Measurements from ENCODE around the gene SOX11.

The SOX11 gene

GRCh38 chr2:5730386-5730785, 38.2 kb downstream of the SOX11 start:
- H3K36me3 ChIP-seq, result no peaks in the 10 kb centered on the region
- H3K4me2 ChIP-seq, result no peak overlapping the region
- no peaks in the 10 kb centered on the region for H4K20me1 ChIP-seq
- H3K27ac ChIP-seq, result no peak overlapping the region
- H3K4me3 ChIP-seq, result no peak overlapping the region
- no peaks in the 10 kb centered on the region for H3K4me1 ChIP-seq
- TF ChIP-seq Cebpa-rat (IDR thresholded peaks at IDR 0.05), result no peak
- no peaks in the 10 kb centered on the region for H3K27me3 ChIP-seq
- no peak overlapping the region for H3K9ac ChIP-seq
- H3K9me3 ChIP-seq, result no peaks in the 10 kb centered on the region

- Histone ChIP-seq H3K9me3 (no peaks in the 10 kb centered on the region), H3K9ac (no peak overlapping the region), H4K20me1 (no peaks in the 10 kb centered on the region), H3K27ac (no peak overlapping the region), H3K4me1 (no peaks in the 10 kb centered on the region), H3K27me3 (no peaks in the 10 kb centered on the region), H3K36me3 (no peaks in the 10 kb centered on the region), H3K4me2 (no peak overlapping the region), H3K4me3 (no peak overlapping the region)
- no peak for TF ChIP-seq Cebpa-rat (IDR thresholded peaks at IDR 0.05)
Observed at GRCh38 chr2:5734859-5735520, 42.8 kb downstream of the SOX11 start.

- Histone ChIP-seq H3K36me3 (no peaks in the 10 kb centered on the region), H3K9me3 (no peaks in the 10 kb centered on the region), H3K27ac (no peak overlapping the region), H3K27me3 (no peaks in the 10 kb centered on the region), H3K4me1 (no peaks in the 10 kb centered on the region), H3K4me3 (no peak overlapping the region), H4K20me1 (no peaks in the 10 kb centered on the region), H3K9ac (no peak overlapping the region), H3K4me2 (no peak overlapping the region)
- TF ChIP-seq Cebpa-rat (IDR thresholded peaks at IDR 0.05), result no peak
Observed at GRCh38 chr2:5735521-5735861, 43.3 kb downstream of the SOX11 start.

GRCh38 chr2:5736050-5736449, 43.9 kb downstream of the SOX11 start:
- no peak overlapping the region for H3K4me3 ChIP-seq

GRCh38 chr2:5736886-5737285, 44.7 kb downstream of the SOX11 start:
- H3K4me1 ChIP-seq, result no peaks in the 10 kb centered on the region
- no peaks in the 10 kb centered on the region for H3K36me3 ChIP-seq
- no peak overlapping the region for H3K4me2 ChIP-seq
- H4K20me1 ChIP-seq, result no peaks in the 10 kb centered on the region
- no peak for TF ChIP-seq Cebpa-rat (IDR thresholded peaks at IDR 0.05)
- no peak overlapping the region for H3K27ac ChIP-seq
- no peak overlapping the region for H3K9ac ChIP-seq
- H3K9me3 ChIP-seq, result no peaks in the 10 kb centered on the region
- no peaks in the 10 kb centered on the region for H3K27me3 ChIP-seq
- no peak overlapping the region for H3K4me3 ChIP-seq

More at GRCh38 chr2:5736050-5736449, 43.9 kb downstream of the SOX11 start:
- no peaks in the 10 kb centered on the region for H3K36me3 ChIP-seq
- H3K27me3 ChIP-seq, result no peaks in the 10 kb centered on the region
- H3K27ac ChIP-seq, result no peak overlapping the region
- no peak overlapping the region for H3K4me2 ChIP-seq
- no peaks in the 10 kb centered on the region for H3K9me3 ChIP-seq
- H3K9ac ChIP-seq, result no peak overlapping the region
- TF ChIP-seq Cebpa-rat (IDR thresholded peaks at IDR 0.05), result no peak
- no peaks in the 10 kb centered on the region for H4K20me1 ChIP-seq
- H3K4me1 ChIP-seq, result no peaks in the 10 kb centered on the region

- Histone ChIP-seq H3K4me3 (no peak overlapping the region), H3K9me3 (no peaks in the 10 kb centered on the region), H4K20me1 (no peaks in the 10 kb centered on the region), H3K27me3 (no peaks in the 10 kb centered on the region), H3K27ac (no peak overlapping the region), H3K9ac (no peak overlapping the region), H3K36me3 (no peaks in the 10 kb centered on the region), H3K4me1 (no peaks in the 10 kb centered on the region), H3K4me2 (no peak overlapping the region)
- no peak for TF ChIP-seq Cebpa-rat (IDR thresholded peaks at IDR 0.05)
Observed at GRCh38 chr2:5740053-5740452, 47.9 kb downstream of the SOX11 start.

- Histone ChIP-seq H3K27ac (no peak overlapping the region), H3K4me3 (no peak overlapping the region), H3K4me1 (no peaks in the 10 kb centered on the region), H3K36me3 (no peaks in the 10 kb centered on the region), H3K27me3 (no peaks in the 10 kb centered on the region), H3K9me3 (no peaks in the 10 kb centered on the region), H3K9ac (no peak overlapping the region), H4K20me1 (no peaks in the 10 kb centered on the region), H3K4me2 (no peak overlapping the region)
- no peak for TF ChIP-seq Cebpa-rat (IDR thresholded peaks at IDR 0.05)
Observed at GRCh38 chr2:5740817-5741216, 48.6 kb downstream of the SOX11 start.

- Histone ChIP-seq H3K27ac (no peak overlapping the region), H3K4me3 (no peak overlapping the region)
Observed at GRCh38 chr2:5741242-5741641, 49.1 kb downstream of the SOX11 start.

GRCh38 chr2:5742126-5742525, 49.9 kb downstream of the SOX11 start:
- Histone ChIP-seq H4K20me1 (no peaks in the 10 kb centered on the region), H3K4me3 (no peak overlapping the region), H3K27me3 (no peaks in the 10 kb centered on the region), H3K9me3 (no peaks in the 10 kb centered on the region), H3K36me3 (no peaks in the 10 kb centered on the region), H3K27ac (no peak overlapping the region), H3K4me2 (no peak overlapping the region), H3K9ac (no peak overlapping the region), H3K4me1 (no peaks in the 10 kb centered on the region)
- TF ChIP-seq Cebpa-rat (IDR thresholded peaks at IDR 0.05), result no peak

More at GRCh38 chr2:5741242-5741641, 49.1 kb downstream of the SOX11 start:
- H4K20me1 ChIP-seq, result no peaks in the 10 kb centered on the region
- H3K36me3 ChIP-seq, result no peaks in the 10 kb centered on the region
- H3K9ac ChIP-seq, result no peak overlapping the region
- no peaks in the 10 kb centered on the region for H3K27me3 ChIP-seq
- TF ChIP-seq Cebpa-rat (IDR thresholded peaks at IDR 0.05), result no peak
- H3K9me3 ChIP-seq, result no peaks in the 10 kb centered on the region
- H3K4me1 ChIP-seq, result no peaks in the 10 kb centered on the region
- no peak overlapping the region for H3K4me2 ChIP-seq

- Histone ChIP-seq H3K4me1 (no peaks in the 10 kb centered on the region), H3K36me3 (no peaks in the 10 kb centered on the region), H3K9ac (no peak overlapping the region), H3K27me3 (no peaks in the 10 kb centered on the region), H3K9me3 (no peaks in the 10 kb centered on the region), H4K20me1 (no peaks in the 10 kb centered on the region), H3K4me3 (no peak overlapping the region), H3K27ac (no peak overlapping the region), H3K4me2 (no peak overlapping the region)
- no peak for TF ChIP-seq Cebpa-rat (IDR thresholded peaks at IDR 0.05)
Observed at GRCh38 chr2:5748391-5748790, 56.2 kb downstream of the SOX11 start.

GRCh38 chr2:5748946-5749345, 56.8 kb downstream of the SOX11 start:
- Histone ChIP-seq H3K4me3 (no peak overlapping the region), H3K4me2 (no peak overlapping the region), H3K4me1 (no peaks in the 10 kb centered on the region), H4K20me1 (no peaks in the 10 kb centered on the region), H3K36me3 (no peaks in the 10 kb centered on the region), H3K27me3 (no peaks in the 10 kb centered on the region), H3K9ac (no peak overlapping the region), H3K27ac (no peak overlapping the region), H3K9me3 (no peaks in the 10 kb centered on the region)
- TF ChIP-seq Cebpa-rat (IDR thresholded peaks at IDR 0.05), result no peak

All from BLaER1 (cell line).